GM19043 (cell line): ENCODE measurements around the gene GAS2L1.

Source experiments
- ATAC-seq: cut with Tn5 transposase; IDR thresholded peaks from one replicate; pipeline ENCODE4 v1.9.1; 2021; ENCODE audit warnings: low read depth; ENCODE audit not compliant: unreplicated experiment

The GAS2L1 gene

DNA sequence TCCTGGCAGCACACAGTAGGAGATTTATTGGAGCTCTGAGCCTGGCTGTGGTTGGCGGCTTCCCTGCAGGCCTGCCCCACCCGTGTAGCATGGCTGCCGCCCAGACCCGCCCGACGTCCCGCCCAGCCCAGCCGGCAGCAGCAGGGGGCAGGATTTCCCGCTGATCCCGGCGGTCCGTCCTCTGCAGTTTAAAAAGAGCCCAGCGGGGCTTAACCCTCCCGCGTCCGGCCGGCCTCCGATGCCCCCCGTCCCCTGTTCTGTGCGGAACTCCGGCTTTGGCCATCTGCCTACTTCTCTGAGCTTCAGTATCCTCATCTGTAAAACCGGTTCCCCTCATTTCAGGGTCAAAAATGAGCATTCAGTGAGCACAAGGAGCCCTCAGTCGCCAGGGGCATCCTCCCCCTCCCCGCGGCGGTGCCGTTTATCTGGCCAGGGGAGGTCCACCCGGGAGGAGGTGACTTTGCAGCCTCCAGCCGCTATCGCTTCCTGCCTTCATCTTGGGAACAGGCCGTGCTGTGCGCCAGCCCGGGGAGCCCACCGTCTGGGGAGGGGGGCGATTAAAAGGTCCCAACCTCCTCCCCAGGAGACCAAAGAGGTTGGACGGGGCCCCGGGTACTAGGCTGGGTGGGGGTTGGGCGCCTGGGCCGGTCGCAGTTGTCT lies at the start of gene GAS2L1:
Gene GAS2L1 (plus strand): TSS at position 476 of the 660 bp plus-strand sequence. CDS start 1,456 bp downstream, outside the sequence.
- no peak for ATAC-seq

DNA sequence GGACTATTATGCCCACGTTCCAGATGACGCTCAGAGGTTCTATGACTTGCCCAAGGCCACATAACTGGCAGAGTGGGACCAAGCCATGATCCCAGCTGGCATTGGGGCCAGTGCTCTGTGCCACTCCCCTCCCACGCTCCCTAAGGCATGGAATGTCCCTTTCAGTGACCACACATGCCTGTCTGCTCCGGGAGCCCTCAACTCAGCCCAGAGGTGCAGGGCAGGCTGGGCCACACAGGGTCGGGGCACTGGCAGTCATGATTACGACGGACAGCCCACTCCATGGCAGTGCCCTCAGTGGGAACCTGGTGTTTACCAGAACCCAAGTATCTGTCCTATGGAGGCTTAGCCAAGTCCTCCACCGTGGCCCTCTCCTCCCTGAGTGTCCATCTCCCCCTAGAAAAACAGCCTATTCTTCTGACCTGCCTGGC lies 48.7 kb upstream of the GAS2L1 start:
- no peak for ATAC-seq

DNA sequence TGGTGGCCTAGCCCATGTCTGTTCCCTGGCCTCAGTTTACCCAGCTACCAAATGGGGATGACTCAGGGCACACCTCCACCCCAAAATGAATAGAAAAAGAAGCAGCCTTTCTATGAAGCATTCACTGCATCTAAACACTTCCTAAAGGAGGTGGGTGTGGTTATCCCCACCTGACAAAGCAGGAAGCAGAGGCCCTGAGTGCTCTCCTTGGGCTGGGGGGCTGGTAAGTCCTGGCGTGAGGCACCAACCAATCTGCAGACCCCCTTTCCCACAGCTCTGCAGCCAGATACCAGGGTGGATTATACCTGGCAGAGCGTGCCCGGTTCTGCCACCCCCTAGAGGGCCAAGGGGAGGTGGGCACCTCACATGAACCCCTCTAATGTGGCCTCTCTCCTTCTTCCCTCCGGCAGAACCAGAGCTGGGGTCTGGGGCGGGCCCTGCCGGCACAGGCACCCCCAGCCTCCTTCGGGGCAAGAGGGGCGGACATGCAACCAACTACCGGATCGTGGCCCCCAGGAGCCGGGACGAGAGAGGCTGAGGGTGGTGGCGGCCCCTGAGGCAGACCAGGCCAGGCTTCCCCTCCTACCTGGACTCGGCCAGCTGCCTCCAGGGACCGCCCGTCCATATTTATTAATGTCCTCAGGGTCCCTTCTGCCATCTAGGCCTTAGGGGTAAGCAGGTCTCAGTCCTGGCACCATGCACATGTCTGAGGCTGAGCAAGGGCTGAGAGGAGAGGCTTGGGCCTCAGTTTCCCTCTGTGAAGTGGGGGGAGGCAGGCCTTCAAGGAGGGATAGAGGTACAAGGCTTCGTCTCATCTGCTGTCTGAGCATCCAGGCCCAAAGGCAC lies 47.8 kb upstream of the GAS2L1 start:
- ATAC-seq, result no peak

DNA sequence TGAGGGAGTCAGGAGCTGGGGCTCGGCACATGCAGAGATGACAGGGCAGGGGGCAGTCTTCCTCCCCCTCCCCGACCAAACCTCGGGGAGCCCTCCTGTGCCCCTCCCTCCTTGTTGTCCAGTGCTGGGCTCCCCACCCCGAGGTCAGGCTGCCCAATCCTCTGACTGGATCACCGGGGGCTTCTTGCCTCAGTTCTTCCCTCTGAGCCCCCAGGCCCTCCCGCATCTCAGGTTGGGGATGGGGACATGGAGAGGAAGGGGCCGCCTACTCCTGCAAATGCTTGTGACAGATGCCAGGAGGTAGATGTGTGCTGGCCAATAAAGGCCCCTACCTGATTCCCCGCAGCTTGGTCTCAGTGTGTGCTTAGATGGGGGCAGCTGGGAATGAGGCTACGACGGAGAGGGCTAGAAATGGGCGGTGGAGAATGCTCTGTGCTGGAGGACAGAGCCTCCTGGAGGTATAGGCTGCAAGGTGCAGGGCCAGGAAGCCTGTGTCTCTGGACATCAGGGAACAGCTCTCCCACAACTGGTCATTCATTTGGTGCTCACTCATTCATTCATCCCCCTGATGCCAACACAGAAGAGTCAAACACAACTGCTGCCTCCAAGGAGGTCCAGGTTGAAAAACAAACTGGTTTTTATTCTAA lies 47.1 kb upstream of the GAS2L1 start:
- no peak for ATAC-seq

DNA sequence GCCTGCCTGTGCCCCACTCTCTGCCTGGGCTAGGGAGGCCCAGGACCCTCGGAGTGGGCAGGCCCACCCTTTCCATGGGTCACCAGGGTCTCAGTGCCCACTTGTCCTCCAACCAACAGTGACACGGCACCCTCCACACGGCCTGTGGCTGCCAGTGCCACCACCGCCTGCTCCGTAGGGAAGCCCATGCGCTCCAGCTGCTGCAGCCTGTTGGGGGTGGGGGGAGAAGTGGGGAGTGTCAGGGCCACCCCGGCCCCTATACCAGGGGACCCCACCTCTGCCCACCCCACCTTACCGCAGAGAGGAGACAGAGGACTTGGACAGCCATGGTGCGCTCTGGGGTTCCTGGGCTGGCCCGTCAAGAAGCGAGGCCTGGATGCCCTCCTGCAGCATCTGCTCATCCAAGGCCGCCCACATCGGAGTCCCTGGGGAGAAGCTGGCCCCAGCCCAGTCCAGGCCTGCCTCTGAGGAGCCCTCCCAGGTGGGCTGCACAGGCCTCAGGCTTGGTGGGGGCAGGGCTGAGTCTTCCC lies 46.4 kb upstream of the GAS2L1 start:
- no peak for ATAC-seq

DNA sequence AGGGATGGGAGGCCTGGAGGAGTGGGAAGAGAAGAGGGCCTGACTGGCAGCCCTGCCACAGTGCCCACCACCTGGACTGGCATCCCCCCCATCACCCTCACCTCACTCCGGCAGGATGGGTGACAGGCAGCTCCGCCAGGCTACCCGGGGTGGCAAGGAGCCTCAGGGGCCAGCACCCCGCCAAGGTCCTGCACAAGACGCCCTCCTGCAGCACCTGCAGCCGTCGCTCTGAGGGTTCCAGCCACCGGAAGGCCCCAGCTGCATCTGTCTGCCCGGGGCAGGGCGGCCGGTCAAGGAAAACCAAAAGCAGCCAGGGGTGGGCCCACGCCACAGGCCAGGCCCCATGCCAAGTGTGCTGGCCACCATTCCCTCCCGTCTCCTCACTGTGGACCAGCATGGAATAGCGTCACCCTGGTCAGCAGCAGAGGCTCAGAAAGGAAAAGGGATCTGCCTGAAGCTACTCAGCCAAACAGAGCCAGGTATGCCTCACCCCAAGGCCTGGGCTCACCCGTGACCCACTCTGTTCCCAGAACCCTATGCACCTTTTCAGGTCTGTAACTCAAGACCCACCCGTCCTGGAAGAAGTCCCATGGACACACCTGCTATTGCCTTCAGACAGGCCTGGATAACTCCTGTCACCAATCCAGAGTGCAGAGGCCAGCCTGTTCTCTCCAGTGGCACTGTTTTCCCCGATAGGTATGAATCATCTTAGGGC lies 45.7 kb upstream of the GAS2L1 start:
- ATAC-seq, result no peak

DNA sequence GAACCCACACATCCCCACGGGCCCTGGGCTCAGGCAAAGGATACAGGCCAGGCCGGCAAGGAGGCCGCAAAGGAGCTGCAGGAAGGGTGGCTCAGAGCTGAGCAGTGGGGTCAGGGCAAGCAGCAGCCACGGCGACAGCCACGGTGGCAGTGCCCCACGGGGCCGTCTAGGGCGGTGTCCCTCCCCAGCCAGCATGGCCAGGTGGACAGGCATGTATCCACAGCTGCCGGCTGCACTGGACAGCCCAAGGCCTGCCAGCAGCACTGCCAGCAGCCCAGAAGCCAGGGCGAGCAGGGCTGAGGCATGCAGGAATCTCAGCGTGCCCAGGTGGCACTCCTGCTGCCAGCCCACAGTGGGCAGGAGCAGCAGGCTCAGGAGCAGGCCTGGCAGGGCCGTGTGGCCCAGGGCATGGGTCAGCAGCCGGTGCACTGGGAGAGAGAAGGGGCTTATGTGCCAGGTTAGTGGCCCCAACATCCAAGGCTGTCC lies 42.6 kb upstream of the GAS2L1 start:
- ATAC-seq, result no peak

DNA sequence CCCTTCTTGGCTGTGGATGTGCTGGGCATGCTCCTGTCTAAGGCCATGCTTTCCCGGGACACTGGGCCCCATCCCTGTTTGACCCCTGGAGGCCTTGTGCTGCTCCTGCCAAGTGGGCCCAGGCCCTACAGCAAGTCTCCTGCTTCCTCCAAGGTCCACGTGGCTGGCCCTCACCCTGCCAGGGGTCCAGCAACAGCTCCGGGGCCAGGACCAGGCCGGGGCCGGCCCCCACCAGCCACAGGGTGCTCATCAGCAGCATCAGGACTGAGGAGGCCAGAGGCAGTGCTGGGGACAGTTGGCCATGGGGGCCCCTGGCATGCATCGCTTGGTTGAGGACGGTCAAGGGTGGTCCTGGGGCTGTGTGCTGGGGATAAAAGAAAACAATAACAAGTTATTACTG lies 41.1 kb upstream of the GAS2L1 start:
- ATAC-seq, result no peak

DNA sequence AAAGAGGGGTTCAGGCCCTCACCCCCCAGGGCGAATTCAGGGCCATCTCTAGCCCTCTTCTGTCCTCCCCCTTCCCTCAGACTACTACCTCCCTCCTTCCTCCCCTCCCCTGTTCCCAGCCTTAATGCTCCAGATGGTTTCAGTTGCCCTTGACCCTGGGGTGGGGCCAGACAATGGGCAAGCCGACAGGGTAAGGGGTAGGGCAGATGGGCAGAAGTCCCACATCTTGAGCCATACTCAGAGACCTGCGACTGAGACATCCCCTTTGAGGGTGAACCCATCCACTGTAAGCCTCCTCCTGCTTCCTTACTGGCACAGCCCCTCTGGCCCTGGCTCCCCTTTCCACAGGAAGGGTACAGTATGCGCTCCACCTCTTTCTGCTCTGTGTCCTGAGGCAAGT lies 40.5 kb upstream of the GAS2L1 start:
- ATAC-seq, result no peak

DNA sequence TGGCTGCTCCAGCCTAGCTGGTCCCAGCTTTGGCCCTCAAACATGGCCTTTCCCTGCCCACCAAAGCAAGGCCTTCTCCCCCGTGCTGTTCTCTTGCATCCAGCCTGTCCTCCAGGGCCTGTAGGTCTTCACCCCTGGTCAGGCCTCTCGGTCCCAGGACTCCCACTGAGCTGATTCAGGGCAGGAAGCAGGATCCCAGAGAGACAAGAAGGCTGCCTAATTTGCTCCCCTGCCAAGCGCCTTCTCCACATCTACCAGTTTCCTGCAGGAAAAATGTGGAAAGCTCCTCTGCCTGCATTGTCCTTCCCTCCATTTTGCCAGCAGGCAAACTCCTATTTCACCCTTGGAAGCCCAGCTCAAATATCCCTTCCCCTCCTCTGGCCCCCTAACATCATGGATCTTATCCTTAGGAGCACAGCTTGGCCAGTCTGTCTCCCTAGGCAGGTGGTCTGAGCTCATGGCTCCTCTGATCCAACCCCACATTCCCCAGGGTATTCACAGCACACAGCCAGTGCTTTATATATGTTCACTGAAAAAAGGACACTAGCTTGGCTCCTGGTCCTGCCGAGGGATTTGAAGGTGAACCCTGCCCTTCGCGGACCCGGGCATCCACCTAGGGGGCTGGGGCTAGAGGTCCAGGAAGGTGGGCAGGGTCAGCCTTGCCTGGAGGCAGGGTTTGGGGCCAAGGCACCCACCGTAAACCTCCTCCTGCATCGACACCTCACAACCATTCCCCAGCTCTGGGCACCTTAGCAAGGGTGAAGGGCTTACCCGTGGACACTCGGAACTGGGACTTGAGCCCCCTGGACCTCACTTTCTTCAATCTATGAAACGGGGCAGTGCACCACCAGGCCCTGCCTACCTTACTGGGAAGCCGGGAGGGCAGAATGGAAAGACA lies 39.6 kb upstream of the GAS2L1 start:
- no peak for ATAC-seq

DNA sequence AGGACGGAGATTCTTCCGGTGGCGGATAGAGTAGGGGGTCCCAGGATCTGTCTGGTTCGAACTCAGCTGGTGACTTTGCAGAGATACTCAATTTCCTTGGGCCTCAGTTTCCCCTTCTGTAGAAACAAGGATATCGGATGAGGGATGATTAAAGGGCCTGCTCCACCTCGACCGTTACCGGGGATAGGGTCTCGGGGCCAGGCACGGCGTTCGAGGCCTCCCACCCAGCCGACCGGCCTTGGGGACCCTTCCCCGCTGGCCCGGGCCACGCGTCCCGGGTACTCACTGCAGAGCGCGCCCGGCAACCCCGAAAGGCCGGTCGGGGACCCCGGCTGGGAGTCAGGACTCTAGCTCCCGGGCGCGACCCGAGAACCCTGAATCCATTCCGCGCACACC lies 39.0 kb upstream of the GAS2L1 start:
- ATAC-seq, result peak; percentile 22

DNA sequence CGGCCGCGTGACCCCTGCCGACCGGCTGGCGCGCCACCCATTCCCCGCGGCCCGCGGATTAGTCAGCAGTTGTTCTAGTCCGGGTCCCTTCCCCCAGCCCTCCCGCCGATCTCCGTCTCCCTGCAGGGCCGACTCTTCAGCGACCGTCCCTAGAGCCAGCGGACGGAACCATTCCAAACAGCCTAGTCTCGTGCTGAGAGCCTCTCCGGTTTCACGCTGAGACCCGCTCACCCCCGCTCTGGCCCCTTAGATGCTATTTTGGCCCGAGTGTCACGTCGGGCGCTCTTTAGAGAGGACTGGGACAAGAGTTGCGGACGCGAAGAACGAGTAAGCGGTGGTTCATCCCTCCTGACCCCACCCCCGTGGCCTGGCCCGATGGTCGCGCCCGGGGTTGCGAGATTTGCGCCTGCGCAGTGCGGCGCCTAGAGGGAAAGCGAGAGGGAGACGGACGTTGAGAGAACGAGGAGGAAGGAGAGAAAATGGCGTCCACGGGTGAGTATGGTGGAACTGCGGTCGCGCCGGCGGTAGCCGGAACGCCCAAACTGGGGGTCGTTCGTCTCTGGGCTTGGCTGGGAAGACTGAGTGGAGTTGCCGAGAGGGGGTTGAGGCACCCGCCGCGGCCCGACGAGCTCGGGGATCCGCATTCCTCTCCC lies 38.5 kb upstream of the GAS2L1 start, which contains the start of the genes EWSR1 and RHBDD3:
Gene EWSR1 (plus strand): TSS at position 411 of the 653 bp plus-strand sequence. CDS start 69 bp downstream, at position 480.
Gene RHBDD3 (minus strand): TSS at position 124 of the 653 bp plus-strand sequence. CDS start 2,355 bp downstream, outside the sequence.
- ATAC-seq, result peak; percentile 70

DNA sequence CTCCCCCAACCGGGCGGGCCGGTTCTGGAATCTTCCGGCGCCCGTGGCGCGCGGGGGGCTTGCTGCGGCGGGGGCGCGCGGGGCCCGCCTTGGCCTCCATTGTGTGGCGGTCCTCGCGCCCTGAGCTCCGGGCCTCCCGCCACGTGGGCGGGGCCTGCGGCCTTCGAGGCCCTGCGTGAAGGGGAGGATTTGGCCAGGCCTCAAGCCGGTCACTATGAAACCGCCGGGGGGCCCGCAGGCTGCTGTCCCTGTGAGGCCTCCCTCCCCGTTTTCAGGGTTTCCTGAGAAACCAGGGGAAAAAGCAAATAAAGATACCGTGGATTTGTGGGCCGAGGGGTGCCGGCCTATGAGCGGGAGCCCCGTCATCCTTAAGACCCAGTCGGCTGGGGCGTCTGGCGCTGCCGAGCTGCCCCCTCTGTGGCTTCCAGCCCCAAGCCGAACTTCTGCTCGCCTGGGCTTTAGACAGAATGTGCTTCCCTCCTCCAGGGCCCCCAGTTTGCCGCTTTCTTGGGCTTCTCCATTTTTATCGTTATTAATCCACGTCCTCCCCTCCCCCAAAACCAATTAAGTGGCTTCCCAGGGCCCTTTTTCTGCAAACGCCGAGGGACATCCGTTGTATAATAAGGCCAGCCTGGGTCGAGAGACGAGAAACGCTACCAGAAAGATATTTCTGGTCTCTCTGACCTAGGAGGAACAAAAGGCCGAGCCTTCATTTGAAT lies 37.8 kb upstream of the GAS2L1 start:
- ATAC-seq, result no peak

DNA sequence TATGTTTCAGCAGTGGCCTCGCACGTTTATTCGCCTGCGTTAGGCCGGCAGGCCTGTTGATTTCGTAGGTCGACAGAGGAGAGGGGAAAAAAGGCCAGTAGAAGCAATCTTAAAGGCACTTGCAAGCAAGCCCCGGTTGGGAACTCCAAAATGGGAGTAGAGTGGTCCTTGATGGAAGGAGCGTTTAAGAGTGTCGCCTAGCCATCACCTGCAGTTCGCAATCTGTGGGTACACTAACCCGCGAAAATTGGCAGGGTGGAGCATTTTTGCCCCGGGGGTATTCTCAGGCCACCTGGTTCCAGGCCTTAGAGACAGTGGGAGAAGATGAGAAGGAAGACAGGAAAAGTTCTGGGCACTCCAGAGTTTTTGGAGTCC lies 37.2 kb upstream of the GAS2L1 start:
- ATAC-seq, result no peak

DNA sequence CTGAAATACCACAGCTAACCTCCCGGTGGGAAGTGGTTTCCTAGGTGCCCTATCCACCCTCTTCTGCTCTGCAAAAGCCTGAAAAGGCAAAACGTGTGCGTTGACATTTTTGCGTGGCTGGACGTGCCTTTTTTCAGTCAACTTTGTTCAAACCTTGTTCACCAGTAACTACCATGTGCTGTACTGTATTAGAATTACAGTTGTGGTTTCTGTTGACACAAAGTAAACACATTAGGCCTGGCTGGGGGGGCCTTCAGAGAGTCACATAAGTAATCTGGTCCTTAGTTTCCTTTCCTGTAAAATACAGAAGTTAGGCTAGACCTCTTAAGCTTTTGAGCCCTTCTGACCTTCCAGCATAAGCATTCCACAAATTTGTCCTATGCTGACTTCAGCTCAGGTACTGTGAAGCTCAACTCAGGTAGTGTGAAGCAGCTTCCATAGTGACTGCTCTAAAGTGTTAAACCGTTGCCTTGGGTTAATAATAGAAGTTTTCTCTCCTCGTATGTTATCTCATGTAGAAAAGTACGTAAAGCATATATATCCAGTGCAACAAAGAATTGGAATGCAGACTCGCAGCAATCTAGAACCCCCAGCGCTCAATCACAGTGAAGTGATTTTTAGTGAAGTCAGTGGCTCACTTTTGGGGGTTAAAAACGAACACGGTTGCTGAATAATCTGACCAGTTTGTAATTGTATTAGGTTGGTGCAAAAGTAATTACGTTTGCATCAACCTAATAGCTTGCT lies 36.5 kb upstream of the GAS2L1 start:
- ATAC-seq, result no peak

DNA sequence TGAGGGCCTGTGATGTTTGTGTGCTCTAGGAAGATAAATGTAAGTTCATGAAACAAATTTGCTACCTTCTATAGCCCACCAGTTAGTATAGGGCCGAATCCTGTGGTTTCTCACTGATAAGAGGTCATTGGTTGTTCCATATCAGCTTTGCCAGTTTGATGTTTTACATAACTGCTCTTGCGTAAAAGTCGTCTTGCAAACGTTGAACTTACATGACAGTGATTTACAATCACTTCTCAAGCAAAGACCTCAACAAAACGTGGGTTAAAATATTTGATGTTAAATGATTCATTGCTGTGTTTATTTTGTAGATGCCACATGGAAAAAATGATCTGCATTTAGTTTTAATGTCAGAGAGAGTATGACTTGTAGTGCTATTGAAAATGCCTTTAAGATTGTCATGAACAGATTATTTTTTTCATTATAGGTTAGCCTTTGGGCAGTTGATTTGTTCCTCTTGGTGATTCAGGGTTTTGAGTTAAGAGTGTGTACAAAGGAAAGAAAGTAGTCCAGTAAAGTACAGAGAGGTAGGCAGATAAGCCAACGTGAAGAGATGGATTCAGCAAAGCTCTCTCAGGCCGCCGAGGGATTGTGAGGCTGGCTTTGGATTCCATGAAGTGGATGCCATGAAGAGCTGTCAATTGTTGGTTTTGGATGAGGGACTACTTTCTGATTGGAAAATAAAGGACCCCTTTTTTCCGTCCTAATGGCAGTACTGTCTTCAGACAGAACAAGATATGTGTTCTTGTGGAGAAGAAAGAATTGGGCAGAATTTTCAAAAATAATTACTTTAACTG lies 35.8 kb upstream of the GAS2L1 start:
- ATAC-seq, result no peak

DNA sequence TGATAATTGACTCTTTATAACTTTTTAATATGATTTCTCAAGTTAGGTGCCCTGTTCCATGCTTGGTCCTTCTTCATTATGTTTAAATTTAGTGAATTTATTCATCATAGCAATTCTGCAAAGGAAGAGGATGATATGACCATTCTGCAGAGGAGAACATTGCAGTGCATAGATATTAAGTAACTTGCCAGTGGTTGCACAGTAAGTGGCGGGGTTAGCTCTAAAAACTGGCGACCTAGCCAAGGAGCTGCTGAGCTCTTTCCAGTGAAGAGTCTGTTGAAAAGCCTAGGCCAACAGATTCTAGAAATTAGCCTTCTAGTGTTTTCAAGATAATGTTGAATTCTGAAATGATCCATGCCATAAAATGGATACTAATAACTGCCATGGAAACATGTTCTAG lies 33.8 kb upstream of the GAS2L1 start:
- no peak for ATAC-seq
